ENCODE results near the gene AGTRAP. TPM values are rescaled to one million over a fixed set of nuclear protein-coding genes. Genes with fewer than 3 reads are reported as not detected.

The AGTRAP gene
- total and polyA plus RNA-seq, 5 donors: 17.5 to 25.0 (median 22.3) TPM

DNA sequence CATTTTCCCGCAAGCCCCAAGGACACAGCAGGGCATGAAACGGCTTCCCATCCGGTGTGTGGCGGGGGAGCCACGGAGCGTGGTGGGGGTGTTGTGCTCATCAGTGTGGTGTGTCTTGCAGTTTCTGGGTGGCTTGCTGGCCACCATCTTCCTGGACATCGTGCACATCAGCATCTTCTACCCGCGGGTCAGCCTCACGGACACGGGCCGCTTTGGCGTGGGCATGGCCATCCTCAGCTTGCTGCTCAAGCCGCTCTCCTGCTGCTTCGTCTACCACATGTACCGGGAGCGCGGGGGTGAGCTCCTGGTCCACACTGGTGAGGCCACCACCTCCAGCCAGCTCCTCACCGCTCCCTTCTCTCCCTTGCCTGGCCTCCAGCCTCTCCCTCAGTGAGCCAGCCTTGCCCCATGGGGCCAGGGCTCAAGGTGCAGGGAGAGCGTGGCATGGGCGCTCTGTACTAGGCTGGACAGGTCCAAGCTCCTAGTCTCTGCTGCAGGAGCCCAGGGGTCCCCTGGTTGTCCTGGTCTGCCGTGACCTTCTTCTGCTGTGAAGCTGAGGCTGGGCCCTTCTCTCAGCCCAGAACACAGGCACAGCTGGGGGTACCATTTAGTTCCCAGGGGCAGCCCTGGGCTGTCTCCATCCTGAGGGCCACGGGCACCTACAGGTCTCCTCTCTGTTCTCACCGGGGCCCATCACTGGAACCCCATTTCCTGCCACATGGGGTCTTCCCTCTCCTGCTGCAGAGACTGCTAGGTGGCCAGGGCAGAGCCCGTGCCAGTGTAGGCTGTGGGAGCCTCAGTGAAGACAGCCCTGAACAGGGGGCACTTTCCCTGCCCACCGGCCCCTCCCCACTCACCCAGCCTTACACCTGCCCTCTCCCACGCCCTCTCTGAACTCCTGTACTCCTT, 12.6 kb downstream of the AGTRAP start:
- peak in 1 of 2 donors; percentile 2 for ATAC-seq
- no peaks in the 10 kb centered on the region for H3K4me1 ChIP-seq (ENCODE audit: control insufficient read depth, insufficient read depth, low read length)
- H3K4me3 ChIP-seq (ENCODE audit: low read length): no peak overlapping the region
- DNase-seq: peak in 1 of 3 donors; percentile 46
- H3K27me3 ChIP-seq (ENCODE audit: control insufficient read depth, insufficient read depth): no peaks in the 10 kb centered on the region
- H3K9me3 ChIP-seq (ENCODE audit: control insufficient read depth, low read length): no peaks in the 10 kb centered on the region
- intact Hi-C loops (cut with DNase I): no loop called here
- no peak overlapping the region for H3K27ac ChIP-seq (ENCODE audit: low read length)
- 95% methylated on average over 27 of the region's 27 CpGs for WGBS

- WGBS: 82% methylated on average over 9 of the region's 9 CpGs
- H3K9me3 ChIP-seq (ENCODE audit: control insufficient read depth, low read length): no peaks in the 10 kb centered on the region
- H3K4me3 ChIP-seq (ENCODE audit: low read length): no peak overlapping the region
- peak; percentile 46 to 81 (median 74) for DNase-seq
- intact Hi-C loops (cut with DNase I): no loop called here
- H3K27me3 ChIP-seq (ENCODE audit: control insufficient read depth, insufficient read depth): no peaks in the 10 kb centered on the region
- no peaks in the 10 kb centered on the region for H3K4me1 ChIP-seq (ENCODE audit: control insufficient read depth, insufficient read depth, low read length)
- ATAC-seq: peak; percentile 38 to 74
- no peak overlapping the region for H3K27ac ChIP-seq (ENCODE audit: low read length)
These were observed 13.3 kb downstream of the AGTRAP start for GRCh38 chr1:11749203-11749689.

DNA sequence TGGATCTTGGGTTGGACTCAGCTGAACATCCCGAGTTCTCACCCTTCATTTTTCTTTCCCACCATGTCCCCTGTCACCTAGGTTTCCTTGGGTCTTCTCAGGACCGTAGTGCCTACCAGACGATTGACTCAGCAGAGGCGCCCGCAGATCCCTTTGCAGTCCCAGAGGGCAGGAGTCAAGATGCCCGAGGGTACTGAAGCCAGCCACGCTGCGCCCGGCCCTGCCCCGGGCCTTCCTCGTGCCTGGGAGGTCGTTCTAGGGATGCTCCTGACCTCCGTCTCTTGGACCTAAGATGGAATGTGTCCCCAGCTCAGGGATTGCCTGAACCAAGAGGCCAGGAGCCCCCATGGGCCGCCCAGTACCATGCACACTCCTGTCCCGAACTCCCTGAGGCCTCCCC, 14.1 kb downstream of the AGTRAP start:
- 94% methylated on average over 15 of the region's 15 CpGs for WGBS
- intact Hi-C loops (cut with DNase I): no loop called here
- no peaks in the 10 kb centered on the region for H3K4me1 ChIP-seq (ENCODE audit: control insufficient read depth, insufficient read depth, low read length)
- H3K4me3 ChIP-seq (ENCODE audit: low read length): no peak overlapping the region
- H3K9me3 ChIP-seq (ENCODE audit: control insufficient read depth, low read length): no peaks in the 10 kb centered on the region
- ATAC-seq (no peak), DNase-seq (peak in 1 of 3 donors; percentile 34)
- no peaks in the 10 kb centered on the region for H3K27me3 ChIP-seq (ENCODE audit: control insufficient read depth, insufficient read depth)
- no peak overlapping the region for H3K27ac ChIP-seq (ENCODE audit: low read length)

- ATAC-seq (no peak), DNase-seq (peak in 1 of 3 donors; percentile 50)
- Histone ChIP-seq H3K4me1 (ENCODE audit: control insufficient read depth, insufficient read depth, low read length) (no peaks in the 10 kb centered on the region), H3K4me3 (ENCODE audit: low read length) (no peak overlapping the region), H3K9me3 (ENCODE audit: control insufficient read depth, low read length) (no peaks in the 10 kb centered on the region), H3K27me3 (ENCODE audit: control insufficient read depth, insufficient read depth) (no peaks in the 10 kb centered on the region), H3K27ac (ENCODE audit: low read length) (no peak overlapping the region)
- intact Hi-C loops (cut with DNase I): no loop called here
- 88% methylated on average over 9 of the region's 9 CpGs for WGBS
These were observed 15.2 kb downstream of the AGTRAP start for GRCh38 chr1:11751087-11751486.

DNA sequence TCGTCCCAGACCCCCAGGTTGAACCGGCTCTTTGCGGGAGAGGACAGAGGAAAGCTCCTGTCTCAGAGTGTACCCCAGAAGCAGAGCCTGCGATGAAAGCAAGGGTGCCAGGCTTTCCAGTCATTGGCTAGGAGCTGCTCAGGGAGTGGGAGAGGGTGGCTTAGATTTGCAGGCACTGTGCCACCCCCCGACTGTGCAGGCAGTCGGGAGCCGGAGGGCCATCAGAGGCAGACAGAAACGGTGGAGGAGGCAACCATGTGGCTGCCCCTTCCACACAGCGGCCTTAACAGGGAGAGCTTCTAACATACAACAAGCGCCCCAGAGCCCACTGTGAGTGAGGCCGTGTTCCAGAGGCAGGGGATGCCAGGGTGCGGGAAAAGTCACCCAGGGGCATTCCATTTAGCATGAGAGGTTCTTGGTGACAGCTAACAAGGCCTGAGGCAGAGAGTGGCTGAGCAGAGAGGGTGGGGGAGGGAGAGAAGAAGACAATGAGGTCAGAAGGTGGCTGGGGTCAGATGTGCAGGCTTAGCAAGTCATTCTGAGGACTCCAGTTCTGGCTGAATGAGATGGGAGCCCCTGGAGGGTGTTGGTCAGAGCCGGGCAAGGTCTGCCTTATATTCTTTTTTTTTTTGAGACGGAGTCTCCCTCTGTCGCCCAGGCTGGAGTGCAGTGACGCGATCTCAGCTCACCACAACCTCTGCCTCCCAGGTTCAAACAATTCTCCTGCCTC, 16.6 kb downstream of the AGTRAP start:
- H3K4me3 ChIP-seq (ENCODE audit: low read length): no peak overlapping the region
- DNase-seq (no peak), ATAC-seq (no peak)
- H3K27me3 ChIP-seq (ENCODE audit: control insufficient read depth, insufficient read depth): no peaks in the 10 kb centered on the region
- intact Hi-C loops (cut with DNase I): no loop called here
- 58% methylated on average over 17 of the region's 17 CpGs for WGBS
- H3K27ac ChIP-seq (ENCODE audit: low read length): no peak overlapping the region
- H3K9me3 ChIP-seq (ENCODE audit: control insufficient read depth, low read length): no peaks in the 10 kb centered on the region
- H3K4me1 ChIP-seq (ENCODE audit: control insufficient read depth, insufficient read depth, low read length): no peaks in the 10 kb centered on the region

DNA sequence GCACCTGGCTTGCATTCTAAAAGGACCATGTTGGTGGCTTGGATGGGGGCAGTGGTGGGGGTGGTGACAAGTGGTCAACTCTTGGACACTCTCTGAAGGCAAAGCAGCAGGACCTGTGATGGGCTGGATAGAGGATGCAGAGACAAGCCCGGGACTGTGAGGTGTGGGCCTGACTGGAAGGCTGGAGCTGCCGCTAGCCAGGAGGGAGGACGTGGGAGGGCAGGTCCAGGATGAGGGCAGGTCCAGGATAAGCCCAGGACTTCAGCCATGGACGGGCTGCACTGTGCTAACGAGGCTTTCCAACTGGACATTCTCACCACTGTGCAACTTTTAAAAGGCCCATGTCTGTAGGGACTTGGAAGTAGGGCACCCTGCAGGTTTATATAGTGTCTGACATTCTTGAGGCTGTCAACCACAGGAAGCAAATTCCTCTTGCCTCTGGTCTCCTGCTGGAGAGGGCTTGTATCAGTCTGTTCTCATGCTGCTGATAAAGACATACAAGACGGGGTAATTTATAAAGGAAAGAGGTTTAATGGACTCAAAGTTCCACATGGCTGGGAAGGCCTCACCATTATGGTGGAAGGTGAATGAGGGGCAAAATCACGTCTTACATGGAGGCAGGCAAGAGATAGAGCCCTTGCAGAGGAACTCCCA, 17.7 kb downstream of the AGTRAP start:
- Histone ChIP-seq H3K4me1 (ENCODE audit: control insufficient read depth, insufficient read depth, low read length) (no peaks in the 10 kb centered on the region), H3K4me3 (ENCODE audit: low read length) (no peak overlapping the region), H3K27ac (ENCODE audit: low read length) (no peak overlapping the region), H3K27me3 (ENCODE audit: control insufficient read depth, insufficient read depth) (no peaks in the 10 kb centered on the region), H3K9me3 (ENCODE audit: control insufficient read depth, low read length) (no peaks in the 10 kb centered on the region)
- intact Hi-C loops (cut with DNase I): no loop called here
- WGBS: 39% methylated on average over 7 of the region's 7 CpGs
- ATAC-seq (no peak), DNase-seq (peak in 1 of 3 donors; percentile 36)

- no peak for DNase-seq
- no peaks in the 10 kb centered on the region for H3K4me1 ChIP-seq (ENCODE audit: control insufficient read depth, insufficient read depth, low read length)
- no peaks in the 10 kb centered on the region for H3K27me3 ChIP-seq (ENCODE audit: control insufficient read depth, insufficient read depth)
- no peak overlapping the region for H3K27ac ChIP-seq (ENCODE audit: low read length)
- H3K4me3 ChIP-seq (ENCODE audit: low read length): no peak overlapping the region
- ATAC-seq: no peak
- 100% methylated on average over 1 of the region's 1 CpG for WGBS
- intact Hi-C loops (cut with DNase I): no loop called here
- H3K9me3 ChIP-seq (ENCODE audit: control insufficient read depth, low read length): no peaks in the 10 kb centered on the region
These were observed 21.1 kb downstream of the AGTRAP start for GRCh38 chr1:11757047-11757446.

- intact Hi-C loops (cut with DNase I): no loop called here
- WGBS: 92% methylated on average over 4 of the region's 4 CpGs
- DNase-seq (peak in 1 of 3 donors; percentile 8), ATAC-seq (no peak)
- Histone ChIP-seq H3K4me3 (ENCODE audit: low read length) (no peak overlapping the region), H3K27ac (ENCODE audit: low read length) (no peak overlapping the region), H3K4me1 (ENCODE audit: control insufficient read depth, insufficient read depth, low read length) (no peaks in the 10 kb centered on the region), H3K9me3 (ENCODE audit: control insufficient read depth, low read length) (no peaks in the 10 kb centered on the region), H3K27me3 (ENCODE audit: control insufficient read depth, insufficient read depth) (no peaks in the 10 kb centered on the region)
These were observed 23.9 kb downstream of the AGTRAP start for GRCh38 chr1:11759791-11760190.

GRCh38 chr1:11761285-11761684, 25.3 kb downstream of the AGTRAP start:
- WGBS: 81% methylated on average over 6 of the region's 6 CpGs
- peak in 1 of 2 donors; percentile 16 for ATAC-seq
- H3K4me3 ChIP-seq (ENCODE audit: low read length): no peak overlapping the region

GRCh38 chr1:11761988-11762406, 26.1 kb downstream of the AGTRAP start, which contains the start of gene C1orf167:
Gene C1orf167 (plus strand): TSS chr1:11762193. CDS start chr1:11764401, 2,208 bp downstream.
- no peak within 1 kb of the TSS for H3K4me3 ChIP-seq (ENCODE audit: low read length)

More at GRCh38 chr1:11761285-11761684, 25.3 kb downstream of the AGTRAP start:
- DNase-seq: peak in 1 of 3 donors; percentile 9
- no peaks in the 10 kb centered on the region for H3K27me3 ChIP-seq (ENCODE audit: control insufficient read depth, insufficient read depth)
- no peak overlapping the region for H3K27ac ChIP-seq (ENCODE audit: low read length)
- no peaks in the 10 kb centered on the region for H3K9me3 ChIP-seq (ENCODE audit: control insufficient read depth, low read length)
- H3K4me1 ChIP-seq (ENCODE audit: control insufficient read depth, insufficient read depth, low read length): no peaks in the 10 kb centered on the region
- intact Hi-C loops (cut with DNase I): no loop called here

More at GRCh38 chr1:11761988-11762406, 26.1 kb downstream of the AGTRAP start, which contains the start of gene C1orf167:
- intact Hi-C loops (cut with DNase I): no loop called here
- Histone ChIP-seq H3K27ac (ENCODE audit: low read length) (no peak within 1 kb of the TSS), H3K9me3 (ENCODE audit: control insufficient read depth, low read length) (no peaks in the 10 kb centered on the region), H3K27me3 (ENCODE audit: control insufficient read depth, insufficient read depth) (no peaks in the 10 kb centered on the region), H3K4me1 (ENCODE audit: control insufficient read depth, insufficient read depth, low read length) (no peaks in the 10 kb centered on the region)
- DNase-seq: peak in 2 of 3 donors; percentile 58 to 62
- WGBS: 6% methylated on average over 29 of the region's 29 CpGs
- peak; percentile 31 to 44 for ATAC-seq
